Liver (tissue), 3 donors: ENCODE measurements around the gene HMX3.

Experiments
- FOXA1 ChIP-seq: IDR thresholded peaks from 2 replicates; pipeline ENCODE4 v1.6.1; 2016; ENCODE audit warnings: antibody characterized with exemption
- GABPA ChIP-seq, 2 donors: IDR thresholded peaks in 1 of 2; conservative IDR thresholded peaks in 1 of 2; 2 replicates each; pipeline ENCODE4 v1.6.1; 2016; ENCODE audit warnings: antibody characterized with exemption in 2 of 2, mild to moderate bottlenecking in 1 of 2, moderate library complexity in 1 of 2
- HNF4A ChIP-seq, 2 donors: conservative IDR thresholded peaks; 2 replicates each; pipeline ENCODE4 v1.6.1; 2016; ENCODE audit warnings: antibody characterized with exemption in 2 of 2, mild to moderate bottlenecking in 2 of 2
- HNF4G ChIP-seq: IDR thresholded peaks from 2 replicates; pipeline ENCODE4 v1.6.1; 2016; ENCODE audit warnings: antibody characterized with exemption
- JUND ChIP-seq, 2 donors: IDR thresholded peaks; 2 replicates each; pipeline ENCODE4 v1.6.1; 2016; ENCODE audit warnings: antibody characterized with exemption in 2 of 2
- RAD21 ChIP-seq, 2 donors: IDR thresholded peaks; 2 replicates each; pipeline ENCODE4 v1.6.1; 2016; ENCODE audit warnings: antibody characterized with exemption in 2 of 2, mild to moderate bottlenecking in 2 of 2
- RXRA ChIP-seq, 2 donors: IDR thresholded peaks; 2 replicates each; pipeline ENCODE4 v1.6.1; 2017 to 2018; ENCODE audit warnings: antibody characterized with exemption in 2 of 2, mild to moderate bottlenecking in 1 of 2
- SP1 ChIP-seq: IDR thresholded peaks from 2 replicates; pipeline ENCODE4 v1.6.1; 2018; ENCODE audit warnings: antibody characterized with exemption, mild to moderate bottlenecking
- TAF1 ChIP-seq: conservative IDR thresholded peaks from 2 replicates; pipeline ENCODE4 v1.6.1; 2016; ENCODE audit warnings: antibody characterized with exemption, mild to moderate bottlenecking
- YY1 ChIP-seq: IDR thresholded peaks from 2 replicates; pipeline ENCODE4 v1.6.1; 2016; ENCODE audit warnings: antibody characterized with exemption, mild to moderate bottlenecking
- TF ChIP-seq, protein P1 (sequence below): fragments of 150-350 bp; IDR thresholded peaks from 2 replicates; pipeline ENCODE4 v1.5.1; 2017; ENCODE audit warnings: improper control_type of control experiment, low read depth, low read length; ENCODE audit not compliant: missing input control
- TF ChIP-seq, protein P2 (sequence below): IDR thresholded peaks from 2 replicates; pipeline ENCODE4 v1.6.1; 2016; ENCODE audit warnings: antibody characterized with exemption
- TF ChIP-seq, protein P3 (sequence below): IDR thresholded peaks from 2 replicates; pipeline ENCODE4 v1.6.1; 2016; ENCODE audit warnings: antibody characterized with exemption
- TF ChIP-seq, protein P4 (sequence below): IDR thresholded peaks from 2 replicates; pipeline ENCODE4 v1.6.1; 2016; ENCODE audit warnings: antibody characterized with exemption, mild to moderate bottlenecking
- donor health status: healthy.
- donor health status: healthy.

DNA sequence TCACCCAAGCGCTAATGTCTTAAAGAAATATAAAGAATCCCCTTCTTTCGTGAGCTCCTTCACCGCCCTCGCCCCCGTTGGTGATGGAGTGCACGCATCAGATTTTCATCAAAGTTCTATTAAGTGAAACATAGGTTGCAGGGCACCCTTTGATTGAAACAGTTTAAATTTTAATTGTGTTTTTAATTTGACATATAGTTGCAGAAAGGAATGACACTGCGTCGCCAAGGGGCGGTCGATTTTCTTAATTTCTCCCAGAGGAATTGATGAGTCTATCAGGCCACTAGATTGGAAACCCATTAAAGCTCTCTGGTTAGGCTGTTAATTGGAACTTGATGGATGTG is 8.0 kb downstream of the HMX3 start:
- TF ChIP-seq JUND (IDR thresholded peaks at IDR 0.05) (no peak), FOXA1 (no peak), RAD21 (IDR thresholded peaks at IDR 0.05) (no peak), GABPA (IDR thresholded peaks at IDR 0.05 in 1 of 2, conservative IDR thresholded peaks at IDR 0.05 in 1 of 2) (no peak), HNF4A (conservative IDR thresholded peaks at IDR 0.05) (no peak), HNF4G (no peak), TAF1 (no peak), SP1 (no peak), YY1 (no peak), RXRA (IDR thresholded peaks at IDR 0.05) (no peak)
- TF ChIP-seq, protein P1, sequence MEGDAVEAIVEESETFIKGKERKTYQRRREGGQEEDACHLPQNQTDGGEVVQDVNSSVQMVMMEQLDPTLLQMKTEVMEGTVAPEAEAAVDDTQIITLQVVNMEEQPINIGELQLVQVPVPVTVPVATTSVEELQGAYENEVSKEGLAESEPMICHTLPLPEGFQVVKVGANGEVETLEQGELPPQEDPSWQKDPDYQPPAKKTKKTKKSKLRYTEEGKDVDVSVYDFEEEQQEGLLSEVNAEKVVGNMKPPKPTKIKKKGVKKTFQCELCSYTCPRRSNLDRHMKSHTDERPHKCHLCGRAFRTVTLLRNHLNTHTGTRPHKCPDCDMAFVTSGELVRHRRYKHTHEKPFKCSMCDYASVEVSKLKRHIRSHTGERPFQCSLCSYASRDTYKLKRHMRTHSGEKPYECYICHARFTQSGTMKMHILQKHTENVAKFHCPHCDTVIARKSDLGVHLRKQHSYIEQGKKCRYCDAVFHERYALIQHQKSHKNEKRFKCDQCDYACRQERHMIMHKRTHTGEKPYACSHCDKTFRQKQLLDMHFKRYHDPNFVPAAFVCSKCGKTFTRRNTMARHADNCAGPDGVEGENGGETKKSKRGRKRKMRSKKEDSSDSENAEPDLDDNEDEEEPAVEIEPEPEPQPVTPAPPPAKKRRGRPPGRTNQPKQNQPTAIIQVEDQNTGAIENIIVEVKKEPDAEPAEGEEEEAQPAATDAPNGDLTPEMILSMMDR, result no peak
- TF ChIP-seq, protein P2, sequence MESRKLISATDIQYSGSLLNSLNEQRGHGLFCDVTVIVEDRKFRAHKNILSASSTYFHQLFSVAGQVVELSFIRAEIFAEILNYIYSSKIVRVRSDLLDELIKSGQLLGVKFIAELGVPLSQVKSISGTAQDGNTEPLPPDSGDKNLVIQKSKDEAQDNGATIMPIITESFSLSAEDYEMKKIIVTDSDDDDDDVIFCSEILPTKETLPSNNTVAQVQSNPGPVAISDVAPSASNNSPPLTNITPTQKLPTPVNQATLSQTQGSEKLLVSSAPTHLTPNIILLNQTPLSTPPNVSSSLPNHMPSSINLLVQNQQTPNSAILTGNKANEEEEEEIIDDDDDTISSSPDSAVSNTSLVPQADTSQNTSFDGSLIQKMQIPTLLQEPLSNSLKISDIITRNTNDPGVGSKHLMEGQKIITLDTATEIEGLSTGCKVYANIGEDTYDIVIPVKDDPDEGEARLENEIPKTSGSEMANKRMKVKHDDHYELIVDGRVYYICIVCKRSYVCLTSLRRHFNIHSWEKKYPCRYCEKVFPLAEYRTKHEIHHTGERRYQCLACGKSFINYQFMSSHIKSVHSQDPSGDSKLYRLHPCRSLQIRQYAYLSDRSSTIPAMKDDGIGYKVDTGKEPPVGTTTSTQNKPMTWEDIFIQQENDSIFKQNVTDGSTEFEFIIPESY, result no peak
- TF ChIP-seq, protein P3, sequence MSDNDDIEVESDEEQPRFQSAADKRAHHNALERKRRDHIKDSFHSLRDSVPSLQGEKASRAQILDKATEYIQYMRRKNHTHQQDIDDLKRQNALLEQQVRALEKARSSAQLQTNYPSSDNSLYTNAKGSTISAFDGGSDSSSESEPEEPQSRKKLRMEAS, result no peak
- TF ChIP-seq, protein P4, sequence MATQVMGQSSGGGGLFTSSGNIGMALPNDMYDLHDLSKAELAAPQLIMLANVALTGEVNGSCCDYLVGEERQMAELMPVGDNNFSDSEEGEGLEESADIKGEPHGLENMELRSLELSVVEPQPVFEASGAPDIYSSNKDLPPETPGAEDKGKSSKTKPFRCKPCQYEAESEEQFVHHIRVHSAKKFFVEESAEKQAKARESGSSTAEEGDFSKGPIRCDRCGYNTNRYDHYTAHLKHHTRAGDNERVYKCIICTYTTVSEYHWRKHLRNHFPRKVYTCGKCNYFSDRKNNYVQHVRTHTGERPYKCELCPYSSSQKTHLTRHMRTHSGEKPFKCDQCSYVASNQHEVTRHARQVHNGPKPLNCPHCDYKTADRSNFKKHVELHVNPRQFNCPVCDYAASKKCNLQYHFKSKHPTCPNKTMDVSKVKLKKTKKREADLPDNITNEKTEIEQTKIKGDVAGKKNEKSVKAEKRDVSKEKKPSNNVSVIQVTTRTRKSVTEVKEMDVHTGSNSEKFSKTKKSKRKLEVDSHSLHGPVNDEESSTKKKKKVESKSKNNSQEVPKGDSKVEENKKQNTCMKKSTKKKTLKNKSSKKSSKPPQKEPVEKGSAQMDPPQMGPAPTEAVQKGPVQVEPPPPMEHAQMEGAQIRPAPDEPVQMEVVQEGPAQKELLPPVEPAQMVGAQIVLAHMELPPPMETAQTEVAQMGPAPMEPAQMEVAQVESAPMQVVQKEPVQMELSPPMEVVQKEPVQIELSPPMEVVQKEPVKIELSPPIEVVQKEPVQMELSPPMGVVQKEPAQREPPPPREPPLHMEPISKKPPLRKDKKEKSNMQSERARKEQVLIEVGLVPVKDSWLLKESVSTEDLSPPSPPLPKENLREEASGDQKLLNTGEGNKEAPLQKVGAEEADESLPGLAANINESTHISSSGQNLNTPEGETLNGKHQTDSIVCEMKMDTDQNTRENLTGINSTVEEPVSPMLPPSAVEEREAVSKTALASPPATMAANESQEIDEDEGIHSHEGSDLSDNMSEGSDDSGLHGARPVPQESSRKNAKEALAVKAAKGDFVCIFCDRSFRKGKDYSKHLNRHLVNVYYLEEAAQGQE, result no peak
